Measurements from ENCODE around the gene IGSF21.

Gene IGSF21

GRCh38 chr1:18107369-18108298 is at the start of gene IGSF21:
TSS of gene IGSF21 (plus strand) at chr1:18107798. CDS start at chr1:18108129, 331 bp downstream.
- in situ Hi-C loops (cut with HindIII; ENCODE audit: low sequenced_read_pairs) = no loop called here

- in situ Hi-C loops (cut with HindIII; ENCODE audit: low sequenced_read_pairs) = no loop called here
These were observed 49.2 kb upstream of the IGSF21 start for GRCh38 chr1:18058206-18058921.

GRCh38 chr1:18058981-18059605 is 48.5 kb upstream of the IGSF21 start:
- in situ Hi-C loops (cut with HindIII; ENCODE audit: low sequenced_read_pairs) = no loop called here

GRCh38 chr1:18060366-18060765 is 47.2 kb upstream of the IGSF21 start:
- in situ Hi-C loops (cut with HindIII; ENCODE audit: low sequenced_read_pairs) = no loop called here

- in situ Hi-C loops (cut with HindIII; ENCODE audit: low sequenced_read_pairs) = no loop called here
These were observed 45.4 kb upstream of the IGSF21 start for GRCh38 chr1:18062185-18062584.

- in situ Hi-C loops (cut with HindIII; ENCODE audit: low sequenced_read_pairs) = no loop called here
These were observed 43.1 kb upstream of the IGSF21 start for GRCh38 chr1:18064534-18064933.

- in situ Hi-C loops (cut with HindIII; ENCODE audit: low sequenced_read_pairs) = no loop called here
These were observed 41.0 kb upstream of the IGSF21 start for GRCh38 chr1:18066576-18066975.

GRCh38 chr1:18069903-18070302 is 37.7 kb upstream of the IGSF21 start:
- in situ Hi-C loops (cut with HindIII; ENCODE audit: low sequenced_read_pairs) = no loop called here

- in situ Hi-C loops (cut with HindIII; ENCODE audit: low sequenced_read_pairs) = no loop called here
These were observed 35.5 kb upstream of the IGSF21 start for GRCh38 chr1:18072066-18072465.

- in situ Hi-C loops (cut with HindIII; ENCODE audit: low sequenced_read_pairs) = no loop called here
These were observed 34.4 kb upstream of the IGSF21 start for GRCh38 chr1:18073066-18073642.

- in situ Hi-C loops (cut with HindIII; ENCODE audit: low sequenced_read_pairs) = no loop called here
These were observed 29.9 kb upstream of the IGSF21 start for GRCh38 chr1:18077657-18078215.

- in situ Hi-C loops (cut with HindIII; ENCODE audit: low sequenced_read_pairs) = no loop called here
These were observed 27.5 kb upstream of the IGSF21 start for GRCh38 chr1:18079941-18080735.

- in situ Hi-C loops (cut with HindIII; ENCODE audit: low sequenced_read_pairs) = no loop called here
These were observed 22.1 kb upstream of the IGSF21 start for GRCh38 chr1:18085387-18086074.

- in situ Hi-C loops (cut with HindIII; ENCODE audit: low sequenced_read_pairs) = no loop called here
These were observed 19.5 kb upstream of the IGSF21 start for GRCh38 chr1:18088077-18088594.

GRCh38 chr1:18089488-18089887 is 18.1 kb upstream of the IGSF21 start:
- in situ Hi-C loops (cut with HindIII; ENCODE audit: low sequenced_read_pairs) = no loop called here

GRCh38 chr1:18090636-18091035 is 17.0 kb upstream of the IGSF21 start:
- in situ Hi-C loops (cut with HindIII; ENCODE audit: low sequenced_read_pairs) = no loop called here

- in situ Hi-C loops (cut with HindIII; ENCODE audit: low sequenced_read_pairs) = no loop called here
These were observed 15.7 kb upstream of the IGSF21 start for GRCh38 chr1:18091660-18092446.

- in situ Hi-C loops (cut with HindIII; ENCODE audit: low sequenced_read_pairs) = no loop called here
These were observed 14.4 kb upstream of the IGSF21 start for GRCh38 chr1:18093193-18093592.

Measured in DLD1 (cell line).